H54 (cell line): ENCODE results near the gene SLC6A19.

Experiments used
- DNase-seq: peaks from one replicate; pipeline ENCODE4 v3.0.0; 2011; ENCODE audit warnings: low spot score, mixed read lengths; ENCODE audit not compliant: insufficient read length
- FAIRE-seq: peaks from 3 replicates; lab custom pipeline; 2011; peaks lifted over from hg19 to GRCh38; lab: Jason Lieb, UNC
- POLR2A ChIP-seq: IDR thresholded peaks from 2 replicates; pipeline ENCODE4 v1.6.1; 2011; ENCODE audit warnings: low read depth, mild to moderate bottlenecking, low read length

Gene SLC6A19

GRCh38 chr5:1270426-1270825 lies 69.0 kb downstream of the SLC6A19 start:
- TF ChIP-seq POLR2A: no peak
- FAIRE-seq (no peak), DNase-seq (no peak)

- no peak for TF ChIP-seq POLR2A
- FAIRE-seq (no peak), DNase-seq (no peak)
These were observed 69.8 kb downstream of the SLC6A19 start for GRCh38 chr5:1270933-1271914.

GRCh38 chr5:1272201-1272600 lies 70.8 kb downstream of the SLC6A19 start:
- DNase-seq (no peak), FAIRE-seq (no peak)
- TF ChIP-seq POLR2A: no peak

- FAIRE-seq: no peak
- TF ChIP-seq POLR2A: no peak
- no peak for DNase-seq
These were observed 72.3 kb downstream of the SLC6A19 start for GRCh38 chr5:1273745-1274144.

DNA sequence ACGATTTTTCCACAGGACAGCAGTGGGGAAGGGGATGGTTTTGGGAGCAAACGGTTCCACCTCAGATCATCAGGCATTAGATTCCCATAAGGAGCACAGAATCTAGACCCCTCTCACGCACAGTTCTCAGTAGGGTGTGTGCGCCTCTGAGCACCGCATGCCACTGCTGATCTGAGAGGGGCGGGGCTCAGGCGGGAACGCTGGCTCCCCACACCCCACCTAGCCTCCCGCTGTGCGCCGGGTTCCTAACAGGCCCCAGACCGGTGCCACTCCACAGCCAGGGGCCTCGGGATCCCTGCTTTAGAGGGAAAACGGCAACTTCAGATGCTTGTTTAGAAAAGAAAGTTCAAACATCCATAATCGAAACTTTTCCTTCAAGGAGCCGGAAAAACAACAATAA lies 73.1 kb downstream of the SLC6A19 start:
- no peak for DNase-seq
- no peak for TF ChIP-seq POLR2A
- FAIRE-seq: no peak
